ENCODE measurements around the gene AMDHD2.

AMDHD2 gene

GRCh38 chr16:2527784-2528100 lies 7.6 kb downstream of the AMDHD2 start (continued):
- no peak for TF ChIP-seq ZNF398 (tag by site-specific recombination; IDR thresholded peaks at IDR 0.05)
- TF ChIP-seq ZNF624 (tag by site-specific recombination; IDR thresholded peaks at IDR 0.05): no peak
- no peak for TF ChIP-seq KLF8 (tag by site-specific recombination; IDR thresholded peaks at IDR 0.05)
- TF ChIP-seq ZNF416 (tag by site-specific recombination; IDR thresholded peaks at IDR 0.05): no peak
- no peak for TF ChIP-seq ZNF223 (tag by site-specific recombination; IDR thresholded peaks at IDR 0.05)
- no peak for TF ChIP-seq ZNF146 (tag by site-specific recombination; IDR thresholded peaks at IDR 0.05)
- no peak for TF ChIP-seq ZNF184 (tag by site-specific recombination; IDR thresholded peaks at IDR 0.05)
- TF ChIP-seq ZNF639 (tag by site-specific recombination; IDR thresholded peaks at IDR 0.05): no peak
- no peak for TF ChIP-seq ZNF561 (tag by site-specific recombination; IDR thresholded peaks at IDR 0.05; ENCODE audit: borderline replicate concordance)
- TF ChIP-seq ZNF169 (tag by site-specific recombination; IDR thresholded peaks at IDR 0.05): no peak
- no peak for TF ChIP-seq MZF1 (tag by site-specific recombination; IDR thresholded peaks at IDR 0.05; ENCODE audit: borderline replicate concordance)
- no peak for TF ChIP-seq SCRT1 (tag by site-specific recombination; IDR thresholded peaks at IDR 0.05; ENCODE audit: borderline replicate concordance)

GRCh38 chr16:2528161-2529060 lies 8.2 kb downstream of the AMDHD2 start:
- ChIA-PET CTCF (no interaction called here), POLR2A (interaction anchor here (1.0 kb wide), 1 partner anchor 8 kb away, joined by 3 read pairs; the partner anchor contains the start of gene AMDHD2)
- Histone ChIP-seq H3K9me3 (ENCODE audit: control insufficient read depth, insufficient read depth, low read depth, low read length) (no peaks in the 10 kb centered on the region), H3K27ac (ENCODE audit: extremely low read depth, low read depth, low read length) (no peak overlapping the region), H3K4me1 (ENCODE audit: control insufficient read depth, insufficient read depth, low read length) (peaks cover 3% of the 10 kb centered on the region; the same call in 1 of the 2 replicates), H3K4me3 (ENCODE audit: low read depth, low read length) (no peak overlapping the region), H3K36me3 (ENCODE audit: control insufficient read depth in 2 of 2, insufficient read depth in 1 of 2, low read length in 2 of 2) (peaks cover 0 to 70% of the 10 kb centered on the region in 2 experiments; a peak in 1 of 3 replicates)
- TF ChIP-seq PRDM4 (tag by site-specific recombination; IDR thresholded peaks at IDR 0.05): no peak
- TF ChIP-seq GLI2 (tag by site-specific recombination; IDR thresholded peaks at IDR 0.05; ENCODE audit: borderline replicate concordance, low read depth): no peak
- no peak for TF ChIP-seq ZNF157 (tag by site-specific recombination; IDR thresholded peaks at IDR 0.05)
- no peak for TF ChIP-seq TCF7L2 (IDR thresholded peaks at IDR 0.05; ENCODE audit: borderline replicate concordance, low read depth, low read length)
- no peak for TF ChIP-seq ZNF211 (tag by site-specific recombination; IDR thresholded peaks at IDR 0.05; ENCODE audit: low read depth)
- no peak for TF ChIP-seq ZNF311 (tag by site-specific recombination; IDR thresholded peaks at IDR 0.05; ENCODE audit: borderline replicate concordance)
- no peak for TF ChIP-seq ZNF214 (tag by site-specific recombination; IDR thresholded peaks at IDR 0.05; ENCODE audit: borderline replicate concordance)
- TF ChIP-seq ZNF768 (tag by site-specific recombination; IDR thresholded peaks at IDR 0.05): no peak
- TF ChIP-seq ZNF510 (tag by site-specific recombination; IDR thresholded peaks at IDR 0.05; ENCODE audit: insufficient replicate concordance): no peak
- no peak for TF ChIP-seq SETDB1 (IDR thresholded peaks at IDR 0.05; ENCODE audit: insufficient read length, low read length)
- no peak for TF ChIP-seq ZNF548 (tag by site-specific recombination; IDR thresholded peaks at IDR 0.05)
- TF ChIP-seq ZNF704 (tag by site-specific recombination; IDR thresholded peaks at IDR 0.05): no peak
- TF ChIP-seq SCRT2 (tag by site-specific recombination; IDR thresholded peaks at IDR 0.05): no peak
- no peak for TF ChIP-seq ZNF677 (tag by site-specific recombination; IDR thresholded peaks at IDR 0.05)
- TF ChIP-seq ZNF280D (tag by site-specific recombination; IDR thresholded peaks at IDR 0.05): no peak
- TF ChIP-seq ZNF561 (tag by site-specific recombination; IDR thresholded peaks at IDR 0.05; ENCODE audit: borderline replicate concordance): no peak
